Testis (tissue), 2 donors: ENCODE results near the gene RGS21.

Experiments used
- POLR2A ChIP-seq: fragments of 450-650 bp; IDR thresholded peaks from one replicate; pipeline ENCODE4 v1.6.1; 2017; ENCODE audit warnings: antibody characterized with exemption, mild to moderate bottlenecking, moderate library complexity
- TF ChIP-seq, protein P1 (sequence below), 3 experiments: fragments of 450-650 bp in 2 of 3; fragments of 200-600 bp in 1 of 3; sonication (generic) in 1 of 3; IDR thresholded peaks; one replicate each; pipeline ENCODE4 v1.5.1; 2016 to 2019; ENCODE audit warnings: antibody characterized with exemption in 3 of 3, mild to moderate bottlenecking in 2 of 3, moderate library complexity in 1 of 3

DNA sequence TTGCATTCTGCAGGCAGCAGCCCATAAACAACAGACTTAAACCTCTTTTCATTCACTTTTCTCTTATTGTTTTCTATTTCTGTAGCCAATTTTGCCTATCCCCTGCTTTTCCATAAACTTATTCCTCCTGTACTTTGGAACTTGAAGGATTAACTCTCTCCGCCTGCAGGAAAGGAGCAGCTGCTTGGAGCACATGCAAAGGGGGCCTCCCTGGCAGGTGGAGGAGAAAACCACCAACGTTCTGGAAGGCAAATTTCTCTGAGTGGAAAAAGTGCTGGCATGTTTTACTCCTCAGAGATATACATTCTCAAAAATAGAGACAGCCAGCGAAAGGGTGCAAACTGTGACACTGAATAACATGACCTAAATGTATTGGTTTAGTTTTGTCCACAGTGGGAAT, 33.6 kb downstream of the RGS21 start:
- TF ChIP-seq, protein P1, sequence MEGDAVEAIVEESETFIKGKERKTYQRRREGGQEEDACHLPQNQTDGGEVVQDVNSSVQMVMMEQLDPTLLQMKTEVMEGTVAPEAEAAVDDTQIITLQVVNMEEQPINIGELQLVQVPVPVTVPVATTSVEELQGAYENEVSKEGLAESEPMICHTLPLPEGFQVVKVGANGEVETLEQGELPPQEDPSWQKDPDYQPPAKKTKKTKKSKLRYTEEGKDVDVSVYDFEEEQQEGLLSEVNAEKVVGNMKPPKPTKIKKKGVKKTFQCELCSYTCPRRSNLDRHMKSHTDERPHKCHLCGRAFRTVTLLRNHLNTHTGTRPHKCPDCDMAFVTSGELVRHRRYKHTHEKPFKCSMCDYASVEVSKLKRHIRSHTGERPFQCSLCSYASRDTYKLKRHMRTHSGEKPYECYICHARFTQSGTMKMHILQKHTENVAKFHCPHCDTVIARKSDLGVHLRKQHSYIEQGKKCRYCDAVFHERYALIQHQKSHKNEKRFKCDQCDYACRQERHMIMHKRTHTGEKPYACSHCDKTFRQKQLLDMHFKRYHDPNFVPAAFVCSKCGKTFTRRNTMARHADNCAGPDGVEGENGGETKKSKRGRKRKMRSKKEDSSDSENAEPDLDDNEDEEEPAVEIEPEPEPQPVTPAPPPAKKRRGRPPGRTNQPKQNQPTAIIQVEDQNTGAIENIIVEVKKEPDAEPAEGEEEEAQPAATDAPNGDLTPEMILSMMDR (IDR thresholded peaks at IDR 0.05), result no peak
- TF ChIP-seq POLR2A, result no peak
